ENCODE data around the gene TBL3.

GRCh38 chr16:2009164-2009711 is 37.4 kb downstream of the TBL3 start:
- TF ChIP-seq CTCF (IDR thresholded peaks at IDR 0.05) (no peak), POLR2A (IDR thresholded peaks at IDR 0.05) (no peak)
